HCT116 (cell line): ENCODE measurements around the gene PSG2. TPM values are rescaled to one million over a fixed set of nuclear protein-coding genes. Genes with fewer than 3 reads are reported as not detected.

Source experiments
- ATAC-seq: fragments of 200-7000 bp; cut with Tn5 transposase; 2 replicates; pipeline ENCODE4 v1.9.1; 2020; ENCODE audit warnings: mild to moderate bottlenecking, moderate library complexity
- BruUV-seq: library from RNA; stranded (reverse); fragments of 400-500 nt; replicated peaks from 2 replicates; lab custom pipeline; 2021; lab: Mats Ljungman, UMichigan
- CTCF ChIA-PET: fragments of 300-600 bp; sonication (Branson Sonifier 250); formaldehyde crosslinking; loops from one replicate; lab custom pipeline; 2021; ENCODE audit warnings: antibody characterized with exemption; lab: Charles Lee
- POLR2A ChIA-PET: fragments of 300-600, 350-600 bp; sonication (Branson Sonifier 250); formaldehyde crosslinking; loops from one replicate; lab custom pipeline; 2021; ENCODE audit warnings: antibody characterized with exemption; lab: Charles Lee
- RAD21 ChIA-PET, 2 experiments: fragments of 300-600 bp; sonication (Branson Sonifier 250); formaldehyde crosslinking; loops; one replicate each; lab custom pipeline; 2023; ENCODE audit warnings: low total read pairs in 2 of 2; ENCODE audit not compliant: uncharacterized antibody in 2 of 2, unreplicated experiment in 2 of 2, low non-redundant PET in 1 of 2; lab: Charles Lee
- DNase-seq: peaks from one replicate; pipeline ENCODE4 v3.0.0-alpha.2; 2010; ENCODE audit warnings: low read depth, low spot score
- H2AFZ ChIP-seq: fragments of 200-600 bp; shearing (Covaris generic), sonication (generic); 2 replicates; pipeline ENCODE4 v1.6.1; 2017; ENCODE audit warnings: low read depth, mixed run types, mixed read lengths, antibody characterized with exemption, low read length; ENCODE audit not compliant: poor library complexity, severe bottlenecking
- H3K27ac ChIP-seq: 2 replicates; pipeline ENCODE4 v1.5.1; 2012; ENCODE audit warnings: low read depth, low read length
- H3K27me3 ChIP-seq: fragments of 200-600 bp; sonication (generic); 2 replicates; pipeline ENCODE4 v1.6.1; 2016; ENCODE audit warnings: mixed run types, low read length, mixed read lengths; ENCODE audit not compliant: insufficient read depth
- H3K36me3 ChIP-seq, 2 experiments: fragments of 200-500 bp in 1 of 2; fragments of 200-600 bp in 1 of 2; sonication (Bioruptor generic) in 1 of 2; sonication (generic) in 1 of 2; 2 replicates each; pipeline versions ENCODE4 v1.5.1 to v1.6.1; 2014 to 2016; ENCODE audit warnings: low read length in 2 of 2, inconsistent platforms in 1 of 2, mixed read lengths in 1 of 2, mixed run types in 1 of 2; ENCODE audit not compliant: insufficient read depth in 2 of 2, control insufficient read depth in 1 of 2
- H3K4me1 ChIP-seq, 2 experiments: fragments of 200-600 bp in 1 of 2; sonication (generic) in 1 of 2; 2 replicates each; pipeline versions ENCODE4 v1.5.1 to v1.6.1; 2012 to 2017; ENCODE audit warnings: low read length in 2 of 2, inconsistent platforms in 1 of 2, mild to moderate bottlenecking in 1 of 2, mixed read lengths in 1 of 2, mixed run types in 1 of 2, moderate library complexity in 1 of 2; ENCODE audit not compliant: insufficient read depth in 2 of 2, control insufficient read depth in 1 of 2
- H3K4me2 ChIP-seq: fragments of 200-600 bp; sonication (generic); 2 replicates; pipeline ENCODE4 v1.6.1; 2017; ENCODE audit warnings: mixed run types, low read length, mixed read lengths
- H3K4me3 ChIP-seq, 2 experiments: fragments of 200-600 bp in 1 of 2; sonication (generic) in 1 of 2; replicated peaks in 1 of 2; 2 replicates each; pipeline ENCODE4 v1.5.1; 2011 to 2016; ENCODE audit warnings: low read length in 2 of 2, control low read depth in 1 of 2, low read depth in 1 of 2, mild to moderate bottlenecking in 1 of 2, mixed read lengths in 1 of 2, mixed run types in 1 of 2
- H3K79me2 ChIP-seq: fragments of 200-600 bp; sonication (generic); 2 replicates; pipeline ENCODE4 v1.6.1; 2017; ENCODE audit warnings: mild to moderate bottlenecking, mixed run types, low read length, moderate library complexity, mixed read lengths; ENCODE audit not compliant: insufficient read depth
- H3K9ac ChIP-seq: fragments of 200-600 bp; sonication (generic); 2 replicates; pipeline ENCODE4 v1.6.1; 2016; ENCODE audit warnings: low read length, mixed read lengths
- H3K9me2 ChIP-seq: fragments of 200-600 bp; sonication (generic), shearing (Covaris generic); 2 replicates; pipeline ENCODE4 v1.6.1; 2017; ENCODE audit warnings: mixed run types, mild to moderate bottlenecking, moderate library complexity; ENCODE audit not compliant: insufficient read depth
- H3K9me3 ChIP-seq, 2 experiments: fragments of 200-500 bp in 1 of 2; fragments of 200-600 bp in 1 of 2; sonication (Bioruptor generic) in 1 of 2; sonication (generic) in 1 of 2; 2 replicates each; pipeline ENCODE4 v1.6.1; 2014 to 2017; ENCODE audit warnings: low read length in 2 of 2, mixed read lengths in 2 of 2, inconsistent platforms in 1 of 2, low read depth in 1 of 2, mild to moderate bottlenecking in 1 of 2, mixed run types in 1 of 2, moderate library complexity in 1 of 2; ENCODE audit not compliant: control insufficient read depth in 1 of 2, insufficient read depth in 1 of 2
- H4K20me1 ChIP-seq: fragments of 200-600 bp; sonication (generic), shearing (Covaris generic); 2 replicates; pipeline ENCODE4 v1.6.1; 2017; ENCODE audit warnings: mixed run types, mild to moderate bottlenecking, moderate library complexity; ENCODE audit not compliant: insufficient read depth
- CBX3 ChIP-seq: IDR thresholded peaks from 2 replicates; pipeline ENCODE4 v1.6.1; 2012; ENCODE audit warnings: low read depth
- CTCF ChIP-seq, 3 experiments: fragments of 200-600 bp in 1 of 3; sonication (generic) in 1 of 3; IDR thresholded peaks in 2 of 3; conservative IDR thresholded peaks in 1 of 3; 2 replicates each; pipeline ENCODE4 v1.5.1; 2012 to 2017; ENCODE audit warnings: low read depth in 2 of 3, low read length in 2 of 3, antibody characterized with exemption in 1 of 3, borderline replicate concordance in 1 of 3, control low read depth in 1 of 3, mild to moderate bottlenecking in 1 of 3, mixed read lengths in 1 of 3, mixed run types in 1 of 3, moderate library complexity in 1 of 3; ENCODE audit not compliant: insufficient read depth in 1 of 3
- JUND ChIP-seq: IDR thresholded peaks from 2 replicates; pipeline ENCODE4 v1.6.1; 2012
- REST ChIP-seq: IDR thresholded peaks from 2 replicates; pipeline ENCODE4 v1.6.1; 2012; ENCODE audit warnings: low read depth
- SIN3A ChIP-seq: IDR thresholded peaks from 2 replicates; pipeline ENCODE4 v1.6.1; 2012; ENCODE audit warnings: low read depth
- SRF ChIP-seq: IDR thresholded peaks from 2 replicates; pipeline ENCODE4 v1.6.1; 2012; ENCODE audit warnings: low read depth
- intact Hi-C: fragments of 100-400 bp; cut with micrococcal nuclease; formaldehyde crosslinking; loops from 2 replicates; pipeline ENCODE4 v1.10.0; 2022
- total RNA-seq: library from RNA; stranded (reverse); gene quantifications from one replicate; pipeline ENCODE4 v1.2.1, GENCODE V29; 2021; ENCODE audit not compliant: unreplicated experiment

Gene PSG2
- total RNA-seq, 1 experiment from 2014 or later: not detected

- Histone ChIP-seq H2AFZ (no peak overlapping the region), H3K27me3 (no peaks in the 10 kb centered on the region), H3K9me2 (no peaks in the 10 kb centered on the region), H3K4me1 (peaks cover 0 to 15% of the 10 kb centered on the region in 2 experiments; a peak in 2 of 4 replicates), H4K20me1 (no peaks in the 10 kb centered on the region), H3K79me2 (no peaks in the 10 kb centered on the region), H3K36me3 (no peaks in the 10 kb centered on the region), H3K9ac (no peak overlapping the region), H3K27ac (no peak overlapping the region), H3K4me2 (no peak overlapping the region), H3K9me3 (no peaks in the 10 kb centered on the region), H3K4me3 (no peak overlapping the region)
- ChIA-PET CTCF (no interaction called here), POLR2A (no interaction called here), RAD21 (no interaction called here)
- intact Hi-C loops: no loop called here
- no TSS peak for BruUV-seq
- DNase-seq (no peak), ATAC-seq (peak; percentile 47; the same call in 1 of the 2 replicates)
- TF ChIP-seq SRF (no peak), CBX3 (no peak), REST (no peak), JUND (no peak), SIN3A (no peak), CTCF (IDR thresholded peaks at IDR 0.05 in 2 of 3, conservative IDR thresholded peaks at IDR 0.05 in 1 of 3; ENCODE audit: borderline replicate concordance in 1 of 3, insufficient read depth in 1 of 3, low read depth in 2 of 3, low read length in 2 of 3) (peak in 2 of 3 experiments; percentile 42 to 50; a peak in 4 of 6 replicates)
These were observed 41.9 kb upstream of the PSG2 start for GRCh38 chr19:43124360-43124759.
